ENCODE measurements around the gene NUDT3.

DNA sequence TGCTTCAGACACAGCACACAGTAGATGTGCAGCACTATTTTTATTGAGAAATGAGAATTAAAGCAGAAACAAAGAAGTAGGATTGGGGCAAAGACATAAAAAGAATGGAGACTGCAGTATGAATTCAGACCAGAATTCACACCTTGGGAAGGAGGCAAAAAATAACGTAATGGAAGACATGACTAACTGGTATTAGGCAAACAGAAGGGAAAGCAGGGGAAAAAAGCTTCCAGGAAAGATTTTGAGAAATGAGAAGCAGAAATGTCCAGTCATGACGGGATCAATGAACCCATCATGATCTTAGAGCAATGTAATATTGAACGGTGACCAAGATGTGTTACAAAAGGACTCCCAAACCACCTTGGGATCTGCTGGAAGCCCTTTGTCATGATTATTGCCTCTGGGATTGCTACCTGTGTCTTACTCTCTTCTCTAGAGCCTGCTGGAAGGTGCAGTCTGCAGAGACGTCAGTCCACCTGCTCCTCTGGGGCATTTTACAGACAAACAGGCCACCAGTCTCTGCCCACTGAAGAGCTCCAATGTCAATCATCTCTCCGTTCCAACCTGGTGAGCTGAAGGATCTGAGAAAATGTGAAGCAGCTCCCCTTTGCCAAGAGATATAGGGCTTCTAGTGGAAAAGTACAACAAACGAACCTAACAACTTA, 8.7 kb downstream of the NUDT3 start:
- TF ChIP-seq EP300 (IDR thresholded peaks at IDR 0.05) = no peak
- TF ChIP-seq, protein P1, sequence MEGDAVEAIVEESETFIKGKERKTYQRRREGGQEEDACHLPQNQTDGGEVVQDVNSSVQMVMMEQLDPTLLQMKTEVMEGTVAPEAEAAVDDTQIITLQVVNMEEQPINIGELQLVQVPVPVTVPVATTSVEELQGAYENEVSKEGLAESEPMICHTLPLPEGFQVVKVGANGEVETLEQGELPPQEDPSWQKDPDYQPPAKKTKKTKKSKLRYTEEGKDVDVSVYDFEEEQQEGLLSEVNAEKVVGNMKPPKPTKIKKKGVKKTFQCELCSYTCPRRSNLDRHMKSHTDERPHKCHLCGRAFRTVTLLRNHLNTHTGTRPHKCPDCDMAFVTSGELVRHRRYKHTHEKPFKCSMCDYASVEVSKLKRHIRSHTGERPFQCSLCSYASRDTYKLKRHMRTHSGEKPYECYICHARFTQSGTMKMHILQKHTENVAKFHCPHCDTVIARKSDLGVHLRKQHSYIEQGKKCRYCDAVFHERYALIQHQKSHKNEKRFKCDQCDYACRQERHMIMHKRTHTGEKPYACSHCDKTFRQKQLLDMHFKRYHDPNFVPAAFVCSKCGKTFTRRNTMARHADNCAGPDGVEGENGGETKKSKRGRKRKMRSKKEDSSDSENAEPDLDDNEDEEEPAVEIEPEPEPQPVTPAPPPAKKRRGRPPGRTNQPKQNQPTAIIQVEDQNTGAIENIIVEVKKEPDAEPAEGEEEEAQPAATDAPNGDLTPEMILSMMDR (IDR thresholded peaks at IDR 0.05) = no peak

All from ovary (tissue), 3 donors.